HepG2 (cell line): Measurements from ENCODE around the gene MMS19. TPM values are rescaled to one million over a fixed set of nuclear protein-coding genes. Genes with fewer than 3 reads are reported as not detected.

Experiments used
- ATAC-seq: fragments of 200-7000 bp; cut with Tn5 transposase; 3 replicates; pipeline ENCODE4 v1.9.1; 2020; ENCODE audit warnings: mild to moderate bottlenecking, moderate library complexity
- BruUV-seq: library from RNA; stranded (reverse); fragments of 400-500 nt; replicated peaks from 2 replicates; lab custom pipeline; 2021; lab: Mats Ljungman, UMichigan
- CTCF ChIA-PET: fragments of 300-600 bp; formaldehyde crosslinking; extraction: SDS; loops from one replicate; lab custom pipeline; 2021; ENCODE audit warnings: low total read pairs, inconsistent platforms, low intra/inter-chr PET ratio; lab: Yijun Ruan, JAX
- POLR2A ChIA-PET: fragments of 350-600 bp; sonication (Branson Sonifier 250); formaldehyde crosslinking; loops from one replicate; lab custom pipeline; 2020; ENCODE audit warnings: antibody characterized with exemption, inconsistent platforms; lab: Yijun Ruan, JAX
- DNase-seq: peaks from one replicate; pipeline ENCODE4 v3.0.0-alpha.2; 2015; ENCODE audit warnings: low spot score
- FAIRE-seq: peaks from 3 replicates; lab custom pipeline; 2011; peaks lifted over from hg19 to GRCh38; lab: Jason Lieb, UNC
- H2AFZ ChIP-seq: one replicate; pipeline ENCODE4 v1.6.1; 2011; ENCODE audit warnings: low read length, inconsistent platforms
- H3K27ac ChIP-seq: fragments of 300-600 bp; 3 replicates; pipeline ENCODE4 v1.8.0; 2011; ENCODE audit warnings: mixed run types, mild to moderate bottlenecking, mixed read lengths, low read length, inconsistent platforms; ENCODE audit not compliant: insufficient read depth; ENCODE audit errors: extremely low read length
- H3K27me3 ChIP-seq, 2 experiments: fragments of 200-600 bp in 1 of 2; 2 replicates in 1 of 2; 3 replicates in 1 of 2; pipeline versions ENCODE4 v1.6.0 to v1.8.0; 2011; ENCODE audit warnings: low read length in 2 of 2, mild to moderate bottlenecking in 2 of 2, moderate library complexity in 2 of 2, inconsistent platforms in 1 of 2; ENCODE audit not compliant: insufficient read depth in 2 of 2, control insufficient read depth in 1 of 2
- H3K36me3 ChIP-seq, 2 experiments: fragments of 200-600 bp in 1 of 2; replicated peaks in 1 of 2; 2 replicates in 1 of 2; 3 replicates in 1 of 2; pipeline versions ENCODE4 v1.5.1 to v1.8.0; 2011; ENCODE audit warnings: low read length in 2 of 2, inconsistent platforms in 1 of 2; ENCODE audit not compliant: insufficient read depth in 2 of 2, control insufficient read depth in 1 of 2
- H3K4me1 ChIP-seq: 2 replicates; pipeline ENCODE4 v1.5.1; 2012; ENCODE audit warnings: low read length, inconsistent platforms; ENCODE audit not compliant: insufficient read depth
- H3K4me2 ChIP-seq: 2 replicates; pipeline ENCODE4 v1.6.0; 2011; ENCODE audit warnings: low read depth, low read length, inconsistent platforms
- H3K4me3 ChIP-seq, 3 experiments: fragments of 200-600 bp in 1 of 3; sonication (generic), shearing (Covaris generic) in 1 of 3; replicated peaks in 1 of 3; 2 replicates each; pipeline ENCODE4 v1.5.1; 2011 to 2016; ENCODE audit warnings: low read length in 3 of 3, inconsistent platforms in 2 of 3, low read depth in 2 of 3, mild to moderate bottlenecking in 2 of 3, control low read depth in 1 of 3, mixed read lengths in 1 of 3; ENCODE audit not compliant: insufficient read depth in 1 of 3
- H3K79me2 ChIP-seq: one replicate; pipeline ENCODE4 v1.6.1; 2011; ENCODE audit warnings: low read length, inconsistent platforms; ENCODE audit not compliant: insufficient read depth
- H3K9ac ChIP-seq: 2 replicates; pipeline ENCODE4 v1.6.0; 2011; ENCODE audit warnings: mild to moderate bottlenecking, low read depth, low read length, inconsistent platforms; ENCODE audit not compliant: insufficient read depth
- H3K9me3 ChIP-seq: 2 replicates; pipeline ENCODE4 v1.5.1; 2012; ENCODE audit warnings: mild to moderate bottlenecking, low read length
- H4K20me1 ChIP-seq: 2 replicates; pipeline ENCODE4 v1.6.0; 2011; ENCODE audit warnings: inconsistent platforms, mild to moderate bottlenecking, low read length, moderate library complexity; ENCODE audit not compliant: insufficient read depth
- AGO1 ChIP-seq: fragments of 200-400 bp; formaldehyde crosslinking; IDR thresholded peaks from 2 replicates; pipeline ENCODE4 v1.6.1; 2017; ENCODE audit warnings: mild to moderate bottlenecking, low read depth, low read length, moderate library complexity; ENCODE audit not compliant: poor library complexity, severe bottlenecking
- GATA4 ChIP-seq: sonication (generic); IDR thresholded peaks from 2 replicates; pipeline ENCODE4 v1.6.1; 2016; ENCODE audit warnings: antibody characterized with exemption, low read depth, borderline replicate concordance
- JUNB ChIP-seq: sonication (generic); formaldehyde crosslinking; IDR thresholded peaks from 2 replicates; pipeline ENCODE4 v1.8.0; 2022; ENCODE audit warnings: missing genetic modification reagents, mild to moderate bottlenecking, borderline replicate concordance
- MXI1 ChIP-seq: IDR thresholded peaks from 3 replicates; pipeline ENCODE4 v1.6.1; 2012; ENCODE audit warnings: low read depth, low read length, inconsistent platforms, borderline replicate concordance
- PBX3 ChIP-seq: sonication (generic); formaldehyde crosslinking; IDR thresholded peaks from 2 replicates; pipeline ENCODE4 v1.8.1; 2023; ENCODE audit warnings: missing genetic modification reagents, inconsistent platforms, borderline replicate concordance
- SATB2 ChIP-seq: sonication (generic); formaldehyde crosslinking; IDR thresholded peaks from 2 replicates; pipeline ENCODE4 v1.5.0; 2020; ENCODE audit warnings: missing genetic modification reagents
- ZNF17 ChIP-seq: sonication (generic); formaldehyde crosslinking; IDR thresholded peaks from 2 replicates; pipeline ENCODE4 v1.5.0; 2020; ENCODE audit warnings: mild to moderate bottlenecking, missing genetic modification reagents
- ZNF274 ChIP-seq: sonication (generic); formaldehyde crosslinking; IDR thresholded peaks from 2 replicates; pipeline ENCODE4 v1.5.1; 2020; ENCODE audit warnings: mild to moderate bottlenecking, missing genetic modification reagents
- ZNF629 ChIP-seq: sonication (generic); formaldehyde crosslinking; conservative IDR thresholded peaks from 2 replicates; pipeline ENCODE4 v1.5.0; 2020; ENCODE audit warnings: missing genetic modification reagents
- ZNF710 ChIP-seq: sonication (generic); formaldehyde crosslinking; IDR thresholded peaks from 2 replicates; pipeline ENCODE4 v1.5.0; 2020; ENCODE audit warnings: mild to moderate bottlenecking, missing genetic modification reagents, borderline replicate concordance
- WGBS: methylation state at CpG from one replicate; pipeline ENCODE4 v1.1.6; 2017; ENCODE audit warnings: low lambda C conversion rate; 5-methylcytosine and 5-hydroxymethylcytosine counted together
- in situ Hi-C: cut with HindIII; loops from 2 replicates; pipeline ENCODE4 v1.10.0; 2017; ENCODE audit warnings: low pct_unique_long_range_greater_than_20kb; ENCODE audit not compliant: extremely low pct_ligation_motif_present
- intact Hi-C: fragments of 100-400 bp; cut with micrococcal nuclease; formaldehyde crosslinking; loops from one replicate; pipeline ENCODE4 v1.10.0; 2022; ENCODE audit not compliant: unreplicated experiment
- polyA plus RNA-seq, 8 experiments: library from polyadenylated mRNA; depleted of rRNA in 3 of 8; stranded (reverse) in 7 of 8; unstranded in 1 of 8; fragments of >200 nt; fragmentation: Illumina TruSeq in 4 of 8; extraction: Trizol in 4 of 8; gene quantifications; 2 replicates each; pipeline versions ENCODE4 v1.2.1 to v1.2.3, GENCODE V29; 2011 to 2016; ENCODE audit warnings: low read depth in 4 of 8, missing spikeins in 1 of 8, mixed read lengths in 1 of 8; ENCODE audit not compliant: insufficient read depth in 1 of 8
- total RNA-seq, 5 experiments: library from RNA; depleted of rRNA; stranded (reverse); fragments of >200 nt; fragmentation: Illumina TruSeq; extraction: Trizol; gene quantifications; 2 replicates each; pipeline ENCODE4 v1.2.3, GENCODE V29; 2016; ENCODE audit warnings: low read depth in 1 of 5
- TF ChIP-seq, protein P1 (sequence below): sonication (generic); formaldehyde crosslinking; IDR thresholded peaks from 2 replicates; pipeline ENCODE4 v1.5.0; 2020; ENCODE audit warnings: missing genetic modification reagents
- TF ChIP-seq, protein P2 (sequence below): sonication (generic); formaldehyde crosslinking; IDR thresholded peaks from 2 replicates; pipeline ENCODE4; 2020; ENCODE audit warnings: missing genetic modification reagents, mild to moderate bottlenecking, borderline replicate concordance

The MMS19 gene
- total and polyA plus RNA-seq, 2 of the 13 experiments (the other 11 are each of a cell fraction or from before 2014, with no cell fraction given) = 76.4 to 107 TPM

- TF ChIP-seq, protein P1, sequence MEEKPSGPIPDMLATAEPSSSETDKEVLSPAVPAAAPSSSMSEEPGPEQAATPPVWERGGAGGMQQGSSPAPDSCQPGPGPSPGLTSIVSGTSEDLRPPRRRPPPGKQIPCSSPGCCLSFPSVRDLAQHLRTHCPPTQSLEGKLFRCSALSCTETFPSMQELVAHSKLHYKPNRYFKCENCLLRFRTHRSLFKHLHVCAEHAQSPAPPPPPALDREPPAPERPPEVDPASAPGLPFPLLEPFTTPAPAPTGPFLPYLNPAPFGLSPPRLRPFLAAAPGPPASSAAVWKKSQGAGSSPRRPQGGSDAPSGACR (CRISPR knock-in tag) = no peak
- TF ChIP-seq JUNB (CRISPR knock-in tag) (no peak), ZNF17 (CRISPR knock-in tag) (no peak)
Observed at GRCh38 chr10:97512993-97513392, 14.8 kb upstream of the MMS19 start (continued).

DNA sequence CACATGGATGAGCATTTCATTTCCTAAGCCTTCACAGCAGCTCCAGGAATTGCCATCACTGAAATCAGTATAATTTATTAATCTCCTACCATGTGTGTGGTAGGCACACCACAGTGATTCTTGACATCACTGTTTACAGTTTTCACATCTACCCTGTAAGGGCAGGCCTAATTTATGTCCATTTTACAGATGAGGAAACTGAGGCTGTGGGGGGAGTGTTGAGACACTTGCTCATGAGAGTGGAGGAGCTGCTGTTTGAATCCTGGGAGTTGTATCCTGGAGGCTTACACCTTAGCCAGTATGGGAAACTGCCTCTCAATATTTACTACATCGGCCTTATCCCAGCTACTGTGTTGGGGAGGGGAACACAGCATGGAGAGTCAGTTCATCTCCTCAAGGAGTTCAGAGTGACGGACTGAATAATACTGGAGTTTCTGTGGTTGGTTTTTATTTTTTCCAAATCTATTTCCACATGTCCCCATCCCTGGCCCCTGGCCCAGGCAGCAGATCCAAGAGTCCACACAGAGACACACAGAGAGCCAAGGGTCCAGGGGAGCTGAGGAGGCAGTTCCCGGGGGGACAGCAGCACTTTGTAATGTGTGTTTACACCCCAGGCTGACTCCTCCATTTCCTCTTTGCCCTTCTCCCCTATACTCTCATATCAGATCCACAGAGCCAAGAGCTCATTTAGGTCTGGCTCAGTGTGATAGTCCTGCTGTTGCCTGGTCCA is 13.7 kb upstream of the MMS19 start:
- H4K20me1 ChIP-seq = no peaks in the 10 kb centered on the region; the same call in 1 of the 2 replicates
- ATAC-seq = no peak
- ChIA-PET CTCF (no interaction called here), POLR2A (no interaction called here)
- no peak overlapping the region for H3K4me2 ChIP-seq
- H3K27ac ChIP-seq = no peak overlapping the region
- in situ Hi-C loops = no loop called here
- H3K27me3 ChIP-seq = no peaks in the 10 kb centered on the region
- WGBS = 78% methylated on average over 3 of the region's 3 CpGs
- intact Hi-C loops = no loop called here
- H3K9ac ChIP-seq = no peak overlapping the region
- no peaks in the 10 kb centered on the region for H3K79me2 ChIP-seq
- H3K9me3 ChIP-seq = no peaks in the 10 kb centered on the region
- TF ChIP-seq SATB2 (no peak), GATA4 (no peak), AGO1 (no peak), ZNF274 (no peak), ZNF629 (CRISPR knock-in tag) (peak; percentile 61; the same call in 1 of the 2 replicates), ZNF710 (CRISPR knock-in tag) (no peak), MXI1 (no peak), PBX3 (no peak)
- TF ChIP-seq, protein P2, sequence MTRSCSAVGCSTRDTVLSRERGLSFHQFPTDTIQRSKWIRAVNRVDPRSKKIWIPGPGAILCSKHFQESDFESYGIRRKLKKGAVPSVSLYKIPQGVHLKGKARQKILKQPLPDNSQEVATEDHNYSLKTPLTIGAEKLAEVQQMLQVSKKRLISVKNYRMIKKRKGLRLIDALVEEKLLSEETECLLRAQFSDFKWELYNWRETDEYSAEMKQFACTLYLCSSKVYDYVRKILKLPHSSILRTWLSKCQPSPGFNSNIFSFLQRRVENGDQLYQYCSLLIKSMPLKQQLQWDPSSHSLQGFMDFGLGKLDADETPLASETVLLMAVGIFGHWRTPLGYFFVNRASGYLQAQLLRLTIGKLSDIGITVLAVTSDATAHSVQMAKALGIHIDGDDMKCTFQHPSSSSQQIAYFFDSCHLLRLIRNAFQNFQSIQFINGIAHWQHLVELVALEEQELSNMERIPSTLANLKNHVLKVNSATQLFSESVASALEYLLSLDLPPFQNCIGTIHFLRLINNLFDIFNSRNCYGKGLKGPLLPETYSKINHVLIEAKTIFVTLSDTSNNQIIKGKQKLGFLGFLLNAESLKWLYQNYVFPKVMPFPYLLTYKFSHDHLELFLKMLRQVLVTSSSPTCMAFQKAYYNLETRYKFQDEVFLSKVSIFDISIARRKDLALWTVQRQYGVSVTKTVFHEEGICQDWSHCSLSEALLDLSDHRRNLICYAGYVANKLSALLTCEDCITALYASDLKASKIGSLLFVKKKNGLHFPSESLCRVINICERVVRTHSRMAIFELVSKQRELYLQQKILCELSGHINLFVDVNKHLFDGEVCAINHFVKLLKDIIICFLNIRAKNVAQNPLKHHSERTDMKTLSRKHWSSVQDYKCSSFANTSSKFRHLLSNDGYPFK (CRISPR knock-in tag) = no peak
- no peak for DNase-seq
- no peak overlapping the region for H2AFZ ChIP-seq
- no TSS peak for BruUV-seq
- H3K4me3 ChIP-seq = no peak overlapping the region
- FAIRE-seq = no peak
- peaks cover 14% of the 10 kb centered on the region for H3K4me1 ChIP-seq
- no peaks in the 10 kb centered on the region; a peak in 1 of 5 replicates for H3K36me3 ChIP-seq
